Activated T-cell treated with anti-CD3 and anti-CD28 coated beads, Interleukin-2, amount 50 U/mL, for 72 hours (primary cell): ENCODE measurements around the gene TCF12. TPM values are rescaled to one million over a fixed set of nuclear protein-coding genes. Genes with fewer than 3 reads are reported as not detected.

ENCODE experiments used
- ATAC-seq, 2 donors: fragments of 150-1000 bp; cut with Tn5 transposase; replicated peaks in 1 of 2; 2 replicates each; pipeline ENCODE4 v1.10.0; 2021; ENCODE audit warnings: moderate library complexity in 2 of 2, mild to moderate bottlenecking in 1 of 2
- DNase-seq, 2 donors: peaks; one replicate each; pipeline ENCODE4 v3.0.0; 2021 to 2022; ENCODE audit warnings: mixed read lengths in 1 of 2
- H3K27ac Mint-ChIP-seq: one replicate; pipeline ENCODE4 v1.8.0; 2022; ENCODE audit warnings: mild to moderate bottlenecking, moderate library complexity, mixed read lengths
- H3K27me3 Mint-ChIP-seq: one replicate; pipeline ENCODE4 v1.8.0; 2022; ENCODE audit warnings: low read depth, mixed read lengths
- H3K36me3 Mint-ChIP-seq, 2 donors: one replicate each; pipeline ENCODE4 v1.8.0; 2022; ENCODE audit warnings: mixed read lengths in 2 of 2, mild to moderate bottlenecking in 1 of 2; ENCODE audit not compliant: insufficient read depth in 2 of 2
- H3K4me1 Mint-ChIP-seq: one replicate; pipeline ENCODE4 v1.8.0; 2022; ENCODE audit warnings: low read depth, mixed read lengths
- H3K4me3 Mint-ChIP-seq, 2 donors: one replicate each; pipeline ENCODE4 v1.8.0; 2022; ENCODE audit warnings: mild to moderate bottlenecking in 2 of 2, mixed read lengths in 2 of 2, moderate library complexity in 2 of 2
- H3K9me3 Mint-ChIP-seq, 2 donors: one replicate each; pipeline ENCODE4 v1.8.0; 2022; ENCODE audit warnings: mixed read lengths in 2 of 2
- total RNA-seq, 2 donors: library from RNA; stranded (reverse); gene quantifications; one replicate each; pipeline ENCODE4 v1.2.3, GENCODE V29; 2022

TCF12 gene
- 100 to 1,000 TPM in 1 of 2 donors, 10 to 100 TPM in 1; 93.0 to 108 TPM for total RNA-seq

DNA sequence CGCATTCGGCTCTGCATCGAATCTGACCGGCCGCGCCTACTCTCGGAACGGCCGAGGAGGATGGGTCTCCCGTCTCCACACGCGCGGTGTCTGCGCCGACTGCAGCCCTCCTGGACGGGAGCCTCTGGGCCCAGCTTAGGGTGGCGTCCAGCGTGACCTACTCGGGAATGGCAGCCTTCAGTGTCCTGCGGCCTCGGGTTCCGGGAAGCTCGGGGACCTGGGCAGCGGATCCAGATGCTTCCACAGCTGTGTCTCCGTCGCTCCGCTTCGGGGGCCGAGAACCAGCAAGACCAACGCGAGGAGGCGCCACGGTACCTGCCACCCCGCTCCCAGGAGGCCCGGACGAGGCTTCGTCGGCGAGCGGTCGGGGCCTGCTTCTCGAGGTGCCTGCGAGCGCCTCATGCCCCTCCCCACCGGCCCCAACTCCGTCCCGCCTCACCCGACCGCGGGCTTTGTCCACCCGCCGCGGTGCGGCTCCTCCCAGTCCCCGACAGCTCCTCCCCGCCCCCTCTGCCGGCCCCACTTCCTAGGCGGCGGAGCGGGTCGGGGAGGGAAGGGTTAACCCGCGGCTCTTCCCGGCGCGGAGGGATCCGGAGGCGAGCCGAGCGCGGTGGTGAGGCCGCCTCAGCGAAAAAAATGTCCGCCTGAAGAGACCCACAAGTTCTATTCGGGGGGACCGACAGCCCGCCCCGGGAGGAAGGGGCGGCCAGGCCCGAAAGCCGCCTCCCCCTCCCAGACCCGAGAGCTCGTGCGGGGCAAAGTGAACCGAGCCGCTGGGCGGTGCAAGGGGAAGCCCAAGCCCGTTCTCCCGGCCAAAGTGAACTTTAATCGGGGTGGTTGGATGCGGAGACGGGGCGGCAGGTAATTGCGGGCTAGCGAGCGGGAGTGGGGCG is at the start of gene TCF12:
Gene TCF12, plus strand, starts transcription at position 599 of the 893 bp plus-strand sequence. CDS start 1,270 bp downstream, outside the sequence.
- Mint-ChIP-seq H3K36me3 (peaks cover 3 to 12% of the 10 kb centered on the region in 2 donors), H3K4me3 (peak within 1 kb of the TSS; percentile 93 to 99), H3K27me3 (no peaks in the 10 kb centered on the region), H3K27ac (peak within 1 kb of the TSS; percentile 63), H3K4me1 (peaks cover 41% of the 10 kb centered on the region), H3K9me3 (peaks cover 0 to 1% of the 10 kb centered on the region in 2 donors)
- ATAC-seq = peak; percentile 88
- DNase-seq = peak; percentile 94

DNA sequence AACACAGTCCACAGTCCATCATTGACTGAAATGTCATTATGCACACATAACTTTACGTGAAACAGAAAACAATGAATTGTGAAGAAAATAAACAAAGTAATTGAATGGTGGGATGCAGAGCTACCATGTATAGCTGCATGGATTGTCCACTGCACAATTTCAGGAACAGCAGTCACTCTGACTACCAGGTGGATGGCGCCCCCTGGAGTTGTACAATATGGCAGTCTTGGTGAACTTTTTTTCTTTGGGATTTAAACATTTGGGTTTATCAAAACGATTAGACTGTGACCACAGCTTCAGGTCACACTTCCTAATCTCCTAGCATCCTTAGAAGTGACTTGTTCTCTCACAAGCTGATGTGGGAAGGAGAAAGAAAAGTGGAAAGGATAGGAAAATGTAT is 48.9 kb upstream of the TCF12 start:
- DNase-seq (peak; percentile 54 to 60), ATAC-seq (no peak)
- H3K9me3 Mint-ChIP-seq = no peaks in the 10 kb centered on the region
- no peak overlapping the region for H3K4me3 Mint-ChIP-seq
- no peaks in the 10 kb centered on the region for H3K4me1 Mint-ChIP-seq
- no peak overlapping the region for H3K27ac Mint-ChIP-seq
- no peaks in the 10 kb centered on the region for H3K36me3 Mint-ChIP-seq
- H3K27me3 Mint-ChIP-seq = no peaks in the 10 kb centered on the region

DNA sequence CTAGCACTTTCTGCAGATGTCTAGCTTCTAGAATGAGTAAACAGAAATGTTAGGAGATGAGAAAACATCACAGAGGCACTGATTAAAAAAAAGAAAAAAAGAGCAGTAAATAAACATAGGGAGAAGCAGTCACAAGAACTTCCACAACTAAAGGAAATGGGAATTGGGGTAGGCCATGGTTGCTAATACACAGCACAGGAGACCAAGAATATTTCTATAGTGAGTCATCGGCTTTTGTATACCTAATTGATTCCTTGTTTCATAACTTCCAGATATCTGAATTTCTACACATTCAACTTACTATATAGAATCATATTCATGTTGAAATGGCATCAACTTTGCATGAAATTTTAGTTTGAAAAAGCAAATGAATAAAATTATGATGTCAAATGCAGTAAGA is 47.3 kb upstream of the TCF12 start:
- ATAC-seq (no peak), DNase-seq (no peak)
- H3K36me3 Mint-ChIP-seq = no peaks in the 10 kb centered on the region
- no peaks in the 10 kb centered on the region for H3K9me3 Mint-ChIP-seq
- no peak overlapping the region for H3K4me3 Mint-ChIP-seq
- H3K27me3 Mint-ChIP-seq = no peaks in the 10 kb centered on the region
- no peaks in the 10 kb centered on the region for H3K4me1 Mint-ChIP-seq
- H3K27ac Mint-ChIP-seq = no peak overlapping the region

DNA sequence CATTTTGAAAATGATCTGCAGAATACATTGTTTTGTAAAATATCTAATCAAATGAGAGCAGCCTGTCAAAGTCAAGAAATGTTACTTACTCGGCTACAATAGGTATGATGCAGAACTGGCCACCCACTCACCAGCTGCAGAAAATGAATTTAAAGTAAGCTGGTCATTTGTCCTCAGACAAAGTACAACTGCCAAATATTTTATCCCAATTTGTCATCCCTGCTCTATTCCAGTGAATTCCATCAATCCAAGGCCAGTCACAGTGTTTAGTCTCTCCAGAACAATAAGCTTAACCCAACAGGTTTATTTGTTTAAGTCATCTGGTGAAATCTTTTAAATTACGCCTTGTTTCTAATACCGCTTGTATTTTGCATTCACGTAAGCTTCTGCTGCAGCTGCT is 46.6 kb upstream of the TCF12 start:
- no peak for ATAC-seq
- Mint-ChIP-seq H3K9me3 (no peaks in the 10 kb centered on the region), H3K36me3 (no peaks in the 10 kb centered on the region), H3K27me3 (no peaks in the 10 kb centered on the region), H3K4me1 (no peaks in the 10 kb centered on the region), H3K27ac (no peak overlapping the region), H3K4me3 (no peak overlapping the region)
- DNase-seq = no peak

DNA sequence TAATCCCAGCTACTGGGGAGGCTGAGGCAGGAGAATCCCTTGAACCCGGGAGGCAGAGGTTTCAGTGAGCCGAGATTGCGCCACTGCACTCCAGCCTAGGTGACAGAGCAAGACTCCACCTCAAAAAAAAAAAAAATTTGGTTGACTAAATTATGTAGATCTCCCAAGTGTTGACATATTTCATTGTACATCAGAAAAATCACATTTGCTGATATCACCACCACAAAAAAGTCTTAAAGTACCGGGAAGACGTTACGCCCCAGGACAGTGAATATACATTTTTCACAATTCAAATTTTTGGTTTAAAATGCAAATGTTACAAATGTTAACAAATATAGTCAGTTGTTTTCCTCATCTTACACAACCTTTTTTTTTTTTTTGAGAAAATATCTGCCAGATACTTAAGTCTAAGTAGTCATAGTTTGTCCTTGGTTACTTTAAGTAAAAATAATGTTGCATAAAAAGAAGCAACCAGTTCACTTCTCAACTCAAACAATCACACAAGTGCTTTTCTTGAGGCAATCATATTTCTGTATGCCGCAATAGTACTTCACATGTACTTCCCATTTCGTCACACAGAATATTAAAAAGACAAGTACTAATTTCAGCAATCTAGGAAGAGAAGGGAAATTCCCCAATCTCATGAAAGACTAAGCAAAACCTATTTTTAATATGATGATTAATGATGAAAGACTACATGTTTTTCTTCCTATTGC is 41.0 kb upstream of the TCF12 start:
- H3K27me3 Mint-ChIP-seq = no peaks in the 10 kb centered on the region
- H3K4me3 Mint-ChIP-seq = no peak overlapping the region
- ATAC-seq (no peak), DNase-seq (no peak)
- no peaks in the 10 kb centered on the region for H3K9me3 Mint-ChIP-seq
- H3K27ac Mint-ChIP-seq = no peak overlapping the region
- H3K36me3 Mint-ChIP-seq = no peaks in the 10 kb centered on the region
- no peaks in the 10 kb centered on the region for H3K4me1 Mint-ChIP-seq

DNA sequence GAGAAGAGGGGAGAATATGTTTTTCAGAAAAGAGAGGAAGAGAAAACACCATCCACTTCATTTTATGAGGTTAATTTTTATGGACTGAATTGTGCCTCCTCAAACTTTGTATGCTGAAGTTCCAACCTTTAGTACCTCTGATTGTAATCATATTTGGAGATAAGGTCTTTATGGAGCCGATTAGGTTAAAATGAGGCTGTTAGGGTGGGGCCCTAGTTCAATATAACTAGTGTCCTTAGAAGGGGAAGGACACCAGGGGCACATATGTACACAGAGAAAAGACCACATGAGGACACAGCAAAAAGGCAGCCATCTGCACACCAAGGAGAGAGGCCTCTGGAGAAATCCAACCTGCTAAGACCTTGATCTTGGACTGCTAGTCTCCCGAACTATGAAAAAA is 38.9 kb upstream of the TCF12 start:
- no peak for DNase-seq
- Mint-ChIP-seq H3K27ac (no peak overlapping the region), H3K27me3 (no peaks in the 10 kb centered on the region), H3K4me3 (no peak overlapping the region), H3K4me1 (no peaks in the 10 kb centered on the region), H3K36me3 (no peaks in the 10 kb centered on the region), H3K9me3 (no peaks in the 10 kb centered on the region)
- no peak for ATAC-seq

DNA sequence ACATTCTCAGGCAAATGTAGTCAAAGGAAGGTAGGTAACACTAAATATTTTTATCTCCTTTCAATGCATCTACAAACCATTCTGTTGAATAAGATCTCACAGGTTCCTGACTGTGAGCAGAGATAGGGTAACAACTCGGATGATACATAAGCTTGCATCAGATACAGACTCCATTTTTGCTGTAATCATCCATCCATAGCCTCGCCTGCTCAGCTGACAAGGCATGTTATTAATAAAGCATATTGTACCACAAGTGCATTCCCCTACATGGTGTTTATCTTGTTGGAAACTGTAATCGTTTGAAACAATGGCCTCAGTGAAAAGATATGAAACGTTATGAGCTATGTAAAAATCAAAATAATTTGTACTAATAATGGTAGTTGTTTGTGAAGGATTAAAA is 35.4 kb upstream of the TCF12 start:
- Mint-ChIP-seq H3K4me1 (peaks cover 12% of the 10 kb centered on the region), H3K4me3 (no peak overlapping the region), H3K27ac (no peak overlapping the region), H3K36me3 (no peaks in the 10 kb centered on the region), H3K9me3 (no peaks in the 10 kb centered on the region), H3K27me3 (no peaks in the 10 kb centered on the region)
- no peak for ATAC-seq
- DNase-seq = no peak

DNA sequence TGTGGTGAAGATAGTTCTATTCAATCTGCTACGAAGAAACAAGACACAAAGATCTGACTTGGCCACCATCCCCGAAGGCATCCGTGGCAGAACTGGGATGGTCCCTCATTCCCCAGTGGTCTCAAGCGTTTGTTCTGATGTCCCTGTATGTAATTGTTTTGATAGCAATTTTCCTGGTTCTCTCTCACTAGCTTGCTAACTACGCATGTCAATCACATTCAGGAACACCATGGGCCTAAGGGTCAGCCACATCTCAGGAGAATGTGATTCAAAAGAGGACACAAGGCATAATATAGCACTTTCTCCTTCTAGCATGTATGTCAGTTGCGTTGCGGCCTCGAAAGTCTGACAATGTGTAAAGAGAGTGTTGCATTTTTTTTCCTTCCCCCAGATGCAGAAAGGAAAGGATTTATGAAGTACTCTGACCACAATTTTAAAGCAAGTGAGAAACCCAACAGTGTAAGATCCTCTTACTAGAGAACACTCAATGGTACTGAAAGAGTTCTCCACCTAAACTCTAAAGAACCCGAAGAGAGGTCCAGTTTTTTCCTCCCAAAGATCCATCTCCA is 32.0 kb upstream of the TCF12 start:
- Mint-ChIP-seq H3K4me1 (peaks cover 18% of the 10 kb centered on the region), H3K27me3 (no peaks in the 10 kb centered on the region), H3K9me3 (no peaks in the 10 kb centered on the region), H3K27ac (peak overlapping the region; percentile 92), H3K36me3 (no peaks in the 10 kb centered on the region), H3K4me3 (peak overlapping the region; percentile 84 to 88)
- DNase-seq = no peak
- ATAC-seq = peak; percentile 1 to 3

DNA sequence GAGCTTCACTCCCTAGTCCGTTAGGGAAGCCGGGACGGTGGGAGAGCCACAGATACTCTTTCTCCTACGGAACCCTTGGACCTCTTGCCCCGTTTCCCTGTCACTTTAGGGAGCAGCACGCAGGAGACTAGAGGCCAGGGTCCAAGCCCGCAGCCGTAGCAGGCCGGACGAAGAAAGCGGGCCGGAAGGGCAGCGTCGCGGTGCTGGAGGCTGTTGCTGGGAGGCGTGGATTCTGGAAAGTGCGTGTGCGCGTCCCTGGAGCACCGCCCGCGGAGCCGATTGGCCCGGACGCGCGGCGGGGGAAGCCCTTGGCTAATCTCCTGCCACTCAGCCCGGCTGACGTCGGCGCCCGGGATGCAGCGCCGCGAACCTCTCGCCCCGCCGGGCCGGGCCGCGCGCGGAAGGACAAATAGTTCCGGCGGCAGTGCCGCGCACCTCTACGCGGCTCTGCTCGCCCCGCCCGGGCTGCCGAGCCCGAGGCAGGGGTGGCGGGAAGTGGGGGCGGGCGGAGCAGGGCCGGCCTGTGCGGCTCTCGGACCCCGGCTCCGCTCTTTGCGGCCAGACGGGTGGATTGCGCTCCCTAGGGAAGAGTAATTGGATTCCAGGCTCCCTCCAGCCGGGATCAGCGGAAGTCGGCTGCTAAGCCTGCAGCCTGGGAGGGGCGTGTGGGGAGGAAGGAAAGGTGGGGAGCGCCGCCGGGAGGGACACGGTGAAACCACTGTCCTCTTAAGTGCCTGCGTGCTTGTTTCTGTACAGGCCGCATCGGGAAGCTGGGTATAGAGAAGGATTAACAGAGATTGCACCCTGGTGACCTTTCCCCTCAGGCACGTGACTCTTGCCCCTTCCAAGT is 31.3 kb upstream of the TCF12 start:
- Mint-ChIP-seq H3K36me3 (no peaks in the 10 kb centered on the region), H3K27me3 (no peaks in the 10 kb centered on the region), H3K9me3 (no peaks in the 10 kb centered on the region), H3K27ac (peak overlapping the region; percentile 95), H3K4me3 (peak overlapping the region; percentile 84 to 88), H3K4me1 (peaks cover 18% of the 10 kb centered on the region)
- peak; percentile 92 for ATAC-seq
- peak; percentile 82 to 86 for DNase-seq

DNA sequence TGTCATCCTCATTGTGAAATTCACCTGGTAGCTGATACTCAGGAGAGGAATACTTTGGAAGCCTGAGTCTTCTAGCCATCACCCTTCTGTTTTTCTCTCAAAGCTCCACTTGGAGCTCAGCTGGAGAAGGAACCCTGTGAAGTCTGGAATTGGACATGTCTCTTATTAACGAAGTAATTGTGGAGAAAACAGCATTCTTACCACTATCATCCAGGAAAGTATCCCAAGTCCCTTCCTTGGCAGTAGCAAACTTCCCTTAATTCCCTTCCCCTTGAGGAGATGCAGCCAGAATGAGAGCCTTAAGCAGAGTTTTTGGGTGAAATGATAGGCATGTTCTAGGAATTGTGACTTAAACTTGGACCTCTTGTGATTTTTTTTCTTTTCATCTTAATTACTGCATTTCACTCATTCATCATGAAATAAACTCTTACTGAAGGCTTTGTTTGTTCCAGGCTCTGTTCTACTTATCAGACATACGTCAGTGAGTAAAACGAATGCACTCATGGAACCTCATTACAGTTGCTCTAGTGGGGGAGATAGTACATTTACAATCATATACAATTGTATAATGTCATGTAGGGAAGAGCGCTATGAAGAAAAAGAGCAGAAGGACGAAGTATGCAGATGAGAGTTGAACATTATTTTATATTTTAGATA is 30.5 kb upstream of the TCF12 start:
- ATAC-seq = no peak
- Mint-ChIP-seq H3K4me3 (peak overlapping the region; percentile 84 to 88), H3K27ac (peak overlapping the region; percentile 95), H3K36me3 (no peaks in the 10 kb centered on the region), H3K4me1 (peaks cover 18% of the 10 kb centered on the region), H3K27me3 (no peaks in the 10 kb centered on the region), H3K9me3 (no peaks in the 10 kb centered on the region)
- no peak for DNase-seq

DNA sequence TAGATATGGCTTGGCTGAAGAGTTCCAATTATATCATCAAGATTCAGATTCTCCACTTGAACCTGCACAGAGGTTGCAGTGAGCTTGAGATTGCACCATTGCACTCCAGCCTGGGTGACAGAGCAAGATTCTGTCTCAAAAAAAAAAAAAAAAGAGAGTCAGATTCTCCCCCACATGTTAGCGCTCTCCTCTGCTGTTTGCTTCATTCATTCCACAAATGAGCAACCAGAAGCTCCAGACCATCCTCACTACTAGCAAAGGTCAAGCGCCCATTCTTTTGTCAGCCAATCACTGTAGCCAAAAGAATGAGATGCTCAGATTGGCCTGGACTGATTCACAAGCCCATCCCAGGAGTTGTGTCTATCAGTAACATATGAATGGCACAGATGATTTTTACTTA is 28.4 kb upstream of the TCF12 start:
- ATAC-seq (no peak), DNase-seq (no peak)
- Mint-ChIP-seq H3K36me3 (no peaks in the 10 kb centered on the region), H3K4me3 (no peak overlapping the region), H3K27me3 (no peaks in the 10 kb centered on the region), H3K27ac (no peak overlapping the region), H3K9me3 (no peaks in the 10 kb centered on the region), H3K4me1 (peaks cover 18% of the 10 kb centered on the region)

DNA sequence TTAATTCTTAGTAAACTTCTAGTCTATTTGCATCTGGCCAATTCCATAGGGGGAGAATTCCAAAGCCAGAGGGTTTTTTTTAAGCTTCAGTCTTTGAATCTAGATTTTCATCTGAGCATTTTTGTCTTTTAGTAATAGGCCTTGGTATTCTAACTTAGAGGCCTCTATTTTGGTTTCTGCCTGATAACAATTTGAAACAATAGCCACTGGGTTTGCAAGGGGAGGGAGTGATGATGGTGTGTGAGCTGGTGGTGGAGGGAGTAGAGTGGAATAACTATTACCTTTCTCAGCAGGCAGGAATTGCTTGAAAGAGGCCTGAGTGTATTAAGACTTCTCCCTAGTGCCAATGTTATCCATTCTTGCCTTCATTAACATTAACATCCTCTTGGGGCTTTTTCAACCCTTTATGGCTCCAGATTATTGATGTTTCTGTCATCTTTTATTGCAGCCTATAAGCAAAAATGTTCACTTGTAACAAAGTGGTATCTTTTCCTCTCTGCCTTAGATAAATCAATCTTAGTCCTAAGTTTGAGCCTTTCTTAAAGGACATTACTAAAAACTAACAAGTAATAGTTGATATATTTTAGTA is 26.5 kb upstream of the TCF12 start:
- Mint-ChIP-seq H3K27me3 (no peaks in the 10 kb centered on the region), H3K27ac (no peak overlapping the region), H3K4me1 (peaks cover 12% of the 10 kb centered on the region), H3K4me3 (no peak overlapping the region), H3K9me3 (peaks cover under 1% of the 10 kb centered on the region in 2 donors), H3K36me3 (peaks cover 0 to under 1% of the 10 kb centered on the region in 2 donors)
- ATAC-seq (no peak), DNase-seq (no peak)
